Adrenal gland (tissue), 12 donors: ENCODE data around the gene FARS2. TPM values are rescaled to one million over a fixed set of nuclear protein-coding genes. Genes with fewer than 3 reads are reported as not detected.

ENCODE experiments used
- DNase-seq, 7 donors: peaks; one replicate each; pipeline ENCODE4 v3.0.0-alpha.2; 2019 to 2020
- H3K27ac ChIP-seq, 5 donors: fragments of 200-600 bp; sonication (generic) in 4 of 5; 1 replicate in 3 of 5; 2 replicates in 2 of 5; pipeline versions ENCODE4 v1.5.1 to v1.8.0; 2016 to 2020; ENCODE audit warnings: mild to moderate bottlenecking in 1 of 5
- H3K27me3 ChIP-seq: fragments of 200-600 bp; 2 replicates; pipeline ENCODE4 v1.8.0; 2021
- H3K36me3 ChIP-seq, 2 donors: fragments of 200-600 bp; replicated peaks in 1 of 2; 1 replicate in 1 of 2; 2 replicates in 1 of 2; pipeline versions ENCODE4 v1.5.1 to v1.8.0; 2018 to 2022
- H3K4me1 ChIP-seq, 2 donors: fragments of 200-600 bp; replicated peaks in 1 of 2; 1 replicate in 1 of 2; 2 replicates in 1 of 2; pipeline versions ENCODE4 v1.5.1 to v1.8.0; 2018 to 2021
- H3K4me3 ChIP-seq, 4 donors: fragments of 200-600 bp; sonication (generic) in 3 of 4; one replicate each; pipeline ENCODE4 v1.5.1; 2016 to 2018
- H3K9me3 ChIP-seq, 3 donors: fragments of 200-600 bp; sonication (generic) in 1 of 3; replicated peaks in 1 of 3; 1 replicate in 2 of 3; 2 replicates in 1 of 3; pipeline versions ENCODE4 v1.5.1 to v1.8.0; 2016 to 2021
- POLR2A ChIP-seq, 2 donors: fragments of 450-650 bp; IDR thresholded peaks; one replicate each; pipeline ENCODE4 v1.6.1; 2017; ENCODE audit warnings: antibody characterized with exemption in 2 of 2, mild to moderate bottlenecking in 2 of 2, moderate library complexity in 1 of 2
- WGBS, 4 donors: extraction: QIAGEN DNeasy Blood & Tissue Kit in 2 of 4; methylation state at CpG; one replicate each; pipeline versions ENCODE4 v1.1.5 to v1.1.7; 2013 to 2017; 5-methylcytosine and 5-hydroxymethylcytosine counted together
- intact Hi-C, 2 donors: fragments of 100-400 bp; cut with DNase I; formaldehyde crosslinking; loops; one replicate each; pipeline versions ENCODE4 v1.14.1 to v1.15.0; 2022 to 2023
- polyA plus RNA-seq, 3 donors: library from polyadenylated mRNA; stranded (reverse); fragments of 200-250 nt in 2 of 3; fragments of 350-450 nt in 1 of 3; fragmentation: Illumina TruSeq in 1 of 3; extraction: RNeasy Lipid Tissue Mini Kit (QIAGEN cat#74804) in 1 of 3; gene quantifications; one replicate each; pipeline ENCODE4 v1.2.3, GENCODE V29; 2013 to 2014
- total RNA-seq, 9 donors: library from RNA; depleted of rRNA in 4 of 9; stranded (reverse); fragments of >200 nt in 4 of 9; fragments of 120-200 nt in 1 of 9; fragmentation: NEBNext Ultra II Directional in 1 of 9; extraction: Animal tissue kit (Norgen Biotek cat#: 25700) in 1 of 9; gene quantifications; one replicate each; pipeline versions ENCODE4 v1.1.0 to v1.2.4, GENCODE V29; 2013 to 2023
- TF ChIP-seq, protein P1 (sequence below), 6 experiments: fragments of 450-650 bp in 4 of 6; fragments of 200-600 bp in 2 of 6; sonication (generic) in 1 of 6; IDR thresholded peaks; 1 replicate in 5 of 6; 2 replicates in 1 of 6; pipeline versions ENCODE4 v1.5.1 to v1.8.0; 2016 to 2021; ENCODE audit warnings: antibody characterized with exemption in 6 of 6, mild to moderate bottlenecking in 2 of 6, moderate library complexity in 1 of 6
- donor health status: healthy with polysubstance abuse.
- donor health status: Bipolar disorder and iron deficiency.
- donor health status: DM: yes; HTN: yes; CAD: no.
- donor health status: DM: no; HTN: no; CAD: no.
- donor health status: DM: no; HTN: no; CAD: no.
- donor health status: DM: yes; HTN: yes; CAD: no.

FARS2 gene
- total and polyA plus RNA-seq, 12 donors: 7.2 to 55.2 (median 19.8) TPM

DNA sequence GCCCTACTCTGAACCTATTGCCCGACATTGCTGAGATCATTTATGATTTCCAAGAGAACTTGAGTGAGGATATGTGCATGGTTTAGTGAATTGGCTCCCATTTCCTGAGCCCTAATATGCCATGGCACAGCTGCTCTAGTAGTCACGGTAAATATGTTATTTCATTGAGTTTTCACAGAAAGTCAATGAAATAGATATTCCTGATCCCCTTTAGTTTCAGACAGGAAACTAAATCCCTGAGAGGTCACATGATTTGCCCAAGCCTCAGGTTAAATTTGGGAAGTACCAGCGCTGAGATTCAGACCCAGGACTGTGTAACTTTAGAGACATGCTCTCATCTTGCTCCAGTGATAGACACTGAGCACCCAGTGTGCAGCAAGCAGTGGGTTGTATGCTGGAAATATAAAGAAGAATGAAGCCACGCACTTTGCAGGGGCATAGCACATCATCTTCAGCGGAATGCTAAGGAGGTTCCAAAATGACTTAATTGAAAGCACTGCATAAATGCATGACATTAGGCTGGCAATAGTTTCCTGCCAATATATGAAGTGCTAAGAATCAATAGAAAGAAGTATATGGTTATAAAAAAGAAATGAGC is 70.6 kb downstream of the FARS2 start:
- 85 to 97% (median 92%) methylated on average over 5 of the region's 5 CpGs for WGBS, 4 donors
- DNase-seq: no peak
- Histone ChIP-seq H3K9me3 (no peaks in the 10 kb centered on the region), H3K27me3 (no peaks in the 10 kb centered on the region), H3K4me1 (no peaks in the 10 kb centered on the region), H3K27ac (no peak overlapping the region), H3K36me3 (no peaks in the 10 kb centered on the region), H3K4me3 (no peak overlapping the region)
- TF ChIP-seq, protein P1, sequence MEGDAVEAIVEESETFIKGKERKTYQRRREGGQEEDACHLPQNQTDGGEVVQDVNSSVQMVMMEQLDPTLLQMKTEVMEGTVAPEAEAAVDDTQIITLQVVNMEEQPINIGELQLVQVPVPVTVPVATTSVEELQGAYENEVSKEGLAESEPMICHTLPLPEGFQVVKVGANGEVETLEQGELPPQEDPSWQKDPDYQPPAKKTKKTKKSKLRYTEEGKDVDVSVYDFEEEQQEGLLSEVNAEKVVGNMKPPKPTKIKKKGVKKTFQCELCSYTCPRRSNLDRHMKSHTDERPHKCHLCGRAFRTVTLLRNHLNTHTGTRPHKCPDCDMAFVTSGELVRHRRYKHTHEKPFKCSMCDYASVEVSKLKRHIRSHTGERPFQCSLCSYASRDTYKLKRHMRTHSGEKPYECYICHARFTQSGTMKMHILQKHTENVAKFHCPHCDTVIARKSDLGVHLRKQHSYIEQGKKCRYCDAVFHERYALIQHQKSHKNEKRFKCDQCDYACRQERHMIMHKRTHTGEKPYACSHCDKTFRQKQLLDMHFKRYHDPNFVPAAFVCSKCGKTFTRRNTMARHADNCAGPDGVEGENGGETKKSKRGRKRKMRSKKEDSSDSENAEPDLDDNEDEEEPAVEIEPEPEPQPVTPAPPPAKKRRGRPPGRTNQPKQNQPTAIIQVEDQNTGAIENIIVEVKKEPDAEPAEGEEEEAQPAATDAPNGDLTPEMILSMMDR (IDR thresholded peaks at IDR 0.05): no peak
- TF ChIP-seq POLR2A (IDR thresholded peaks at IDR 0.05): no peak
- intact Hi-C loops: no loop called here

DNA sequence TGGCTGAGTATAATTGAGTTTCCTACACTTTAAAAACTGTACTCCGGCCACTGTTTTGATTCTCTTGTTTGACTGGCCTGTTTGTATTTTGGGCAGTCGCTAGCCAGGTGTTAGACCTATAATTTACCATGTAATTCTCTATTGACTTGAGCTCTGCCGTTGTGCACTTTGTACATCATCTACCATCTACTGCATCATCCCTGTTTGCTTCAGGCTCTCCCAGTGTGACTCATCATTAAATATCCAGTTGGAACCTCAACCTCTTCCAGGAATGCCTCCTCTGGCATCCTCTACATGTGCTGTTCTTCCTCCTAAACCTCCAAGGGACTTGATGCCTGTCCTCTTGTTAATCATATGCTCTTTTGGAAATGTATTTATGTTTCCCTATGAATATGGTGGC is 72.3 kb downstream of the FARS2 start:
- Histone ChIP-seq H3K4me1 (no peaks in the 10 kb centered on the region), H3K27me3 (no peaks in the 10 kb centered on the region), H3K4me3 (no peak overlapping the region), H3K9me3 (no peaks in the 10 kb centered on the region), H3K27ac (no peak overlapping the region), H3K36me3 (no peaks in the 10 kb centered on the region)
- TF ChIP-seq POLR2A (IDR thresholded peaks at IDR 0.05): no peak
- TF ChIP-seq, protein P1 (IDR thresholded peaks at IDR 0.05): no peak
- no peak for DNase-seq
- intact Hi-C loops: no loop called here
- 92 to 97% (median 93%) methylated on average over 3 of the region's 3 CpGs for WGBS, 4 donors

DNA sequence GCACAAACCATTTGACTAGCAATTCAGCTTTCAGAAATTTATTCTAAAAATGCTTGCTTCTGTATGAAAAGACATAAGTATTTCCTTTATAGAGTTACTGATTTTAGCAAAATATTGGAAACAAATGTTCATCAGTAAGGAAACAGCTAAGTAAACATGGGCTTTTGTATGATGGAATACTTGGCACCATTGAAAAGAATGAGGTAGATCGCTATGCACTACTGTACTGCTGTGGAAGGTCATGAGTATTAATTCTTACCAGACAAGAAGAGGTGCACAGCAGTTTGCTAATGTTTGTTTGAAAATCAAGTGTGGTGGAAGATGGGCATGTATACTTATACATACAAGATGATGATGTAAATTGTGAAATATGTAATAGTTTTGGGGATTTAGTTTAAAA is 73.0 kb downstream of the FARS2 start:
- Histone ChIP-seq H3K9me3 (no peaks in the 10 kb centered on the region), H3K36me3 (no peaks in the 10 kb centered on the region), H3K4me1 (peaks cover 0 to under 1% of the 10 kb centered on the region in 2 donors), H3K4me3 (no peak overlapping the region), H3K27ac (no peak overlapping the region), H3K27me3 (no peaks in the 10 kb centered on the region)
- TF ChIP-seq POLR2A (IDR thresholded peaks at IDR 0.05): no peak
- TF ChIP-seq, protein P1 (IDR thresholded peaks at IDR 0.05): no peak
- intact Hi-C loops: no loop called here
- no peak for DNase-seq
- 73 to 90% (median 79%) methylated on average over 1 of the region's 1 CpG for WGBS, 4 donors

DNA sequence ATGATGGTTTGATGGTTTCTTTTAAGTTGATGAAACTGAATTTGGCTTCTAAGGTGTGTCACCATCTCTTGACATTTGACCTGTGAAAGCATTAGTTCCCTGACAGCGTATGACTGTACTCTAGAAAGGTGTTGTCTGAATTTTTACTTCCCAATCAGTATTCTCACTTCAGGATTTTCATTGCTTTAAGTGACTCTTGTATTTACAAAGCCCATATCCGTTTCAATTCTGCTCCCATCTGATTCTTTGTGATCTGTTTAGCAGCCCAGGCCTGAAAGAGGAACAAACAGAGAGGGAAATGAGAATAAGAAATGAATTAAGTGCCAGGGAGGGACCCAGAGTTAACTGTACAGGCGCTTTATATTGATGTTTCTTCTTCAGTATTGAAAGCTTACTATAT is 73.7 kb downstream of the FARS2 start:
- DNase-seq: no peak
- TF ChIP-seq POLR2A (IDR thresholded peaks at IDR 0.05): no peak
- TF ChIP-seq, protein P1 (IDR thresholded peaks at IDR 0.05): no peak
- Histone ChIP-seq H3K9me3 (no peaks in the 10 kb centered on the region), H3K4me3 (no peak overlapping the region), H3K4me1 (peaks cover 4 to 7% of the 10 kb centered on the region in 2 donors), H3K36me3 (no peaks in the 10 kb centered on the region), H3K27me3 (no peaks in the 10 kb centered on the region), H3K27ac (no peak overlapping the region)
- WGBS, 4 donors: 55 to 75% (median 69%) methylated on average over 3 of the region's 3 CpGs
- intact Hi-C loops: no loop called here
